Endometrial microvascular endothelial cells (primary cell): Measurements from ENCODE around the gene GRM5. TPM values are rescaled to one million over a fixed set of nuclear protein-coding genes. Genes with fewer than 3 reads are reported as not detected.
"Not testable (repeated sequence)": the region's sequence is repeated elsewhere in the genome, so short reads cannot be mapped to it uniquely, and the experiment has no call there.

Experiments
- in situ Hi-C: cut with HindIII; loops from 2 replicates; pipeline ENCODE4 v1.10.0; 2017; ENCODE audit warnings: low sequenced_read_pairs, low pct_unique_long_range_greater_than_20kb; ENCODE audit errors: inconsistent ontology term
- total RNA-seq: library from RNA; depleted of rRNA; stranded (reverse); fragments of >200 nt; gene quantifications from one replicate; pipeline ENCODE4 v1.2.3, GENCODE V29; 2015; ENCODE audit errors: inconsistent ontology term

GRM5 gene
- total RNA-seq, 1 donor from 2014 or later = under 0.01 TPM

GRCh38 chr11:88979641-88980040, 86.1 kb downstream of the GRM5 start:
- in situ Hi-C loops = no loop called here

GRCh38 chr11:88978992-88979391, 86.8 kb downstream of the GRM5 start:
- in situ Hi-C loops = not testable (repeated sequence)

GRCh38 chr11:88975441-88975840, 90.3 kb downstream of the GRM5 start:
- in situ Hi-C loops = not testable (repeated sequence)

GRCh38 chr11:88972210-88972609, 93.6 kb downstream of the GRM5 start:
- in situ Hi-C loops = no loop called here

GRCh38 chr11:88961621-88962020, 104.2 kb downstream of the GRM5 start:
- in situ Hi-C loops = not testable (repeated sequence)

- in situ Hi-C loops = not testable (repeated sequence)
Measured at GRCh38 chr11:88959857-88960256, 105.9 kb downstream of the GRM5 start.

GRCh38 chr11:88950975-88951374, 114.8 kb downstream of the GRM5 start:
- in situ Hi-C loops = no loop called here

GRCh38 chr11:88948908-88949307, 116.9 kb downstream of the GRM5 start:
- in situ Hi-C loops = not testable (repeated sequence)

- in situ Hi-C loops = not testable (repeated sequence)
Measured at GRCh38 chr11:88947843-88948572, 117.8 kb downstream of the GRM5 start.

GRCh38 chr11:88929665-88930064, 136.1 kb downstream of the GRM5 start:
- in situ Hi-C loops = not testable (repeated sequence)

GRCh38 chr11:88917065-88917464, 148.7 kb downstream of the GRM5 start:
- in situ Hi-C loops = not testable (repeated sequence)

GRCh38 chr11:88909500-88909899, 156.3 kb downstream of the GRM5 start:
- in situ Hi-C loops = no loop called here

- in situ Hi-C loops = not testable (repeated sequence)
Measured at GRCh38 chr11:88901436-88901835, 164.3 kb downstream of the GRM5 start.

- in situ Hi-C loops = not testable (repeated sequence)
Measured at GRCh38 chr11:88888855-88889254, 176.9 kb downstream of the GRM5 start.

- in situ Hi-C loops = no loop called here
Measured at GRCh38 chr11:88886796-88887195, 179.0 kb downstream of the GRM5 start.

GRCh38 chr11:88882800-88883199, 183.0 kb downstream of the GRM5 start:
- in situ Hi-C loops = not testable (repeated sequence)

- in situ Hi-C loops = no loop called here
Measured at GRCh38 chr11:88861618-88862017, 204.2 kb downstream of the GRM5 start.

GRCh38 chr11:88860431-88860830, 205.4 kb downstream of the GRM5 start:
- in situ Hi-C loops = not testable (repeated sequence)

GRCh38 chr11:88853963-88854362, 211.8 kb downstream of the GRM5 start:
- in situ Hi-C loops = not testable (repeated sequence)

- in situ Hi-C loops = not testable (repeated sequence)
Measured at GRCh38 chr11:88851547-88851946, 214.2 kb downstream of the GRM5 start.

GRCh38 chr11:88849773-88850172, 216.0 kb downstream of the GRM5 start:
- in situ Hi-C loops = not testable (repeated sequence)
